Stimulated activated CD8-positive, alpha-beta memory T cell treated with anti-CD3 and anti-CD28 coated beads, Interleukin-7, amount 100 ng/mL, for 24 hours (primary cell): ENCODE results near the gene CEP170B.
"Not testable (repeated sequence)": the region's sequence is repeated elsewhere in the genome, so short reads cannot be mapped to it uniquely, and the experiment has no call there.

Source experiments
- DNase-seq: peaks from one replicate; pipeline ENCODE4 v3.0.0-alpha.2; 2020; ENCODE audit warnings: low read depth

The CEP170B gene

GRCh38 chr14:104844306-104845032 lies 20.6 kb upstream of the CEP170B start:
- DNase-seq = no peak

DNA sequence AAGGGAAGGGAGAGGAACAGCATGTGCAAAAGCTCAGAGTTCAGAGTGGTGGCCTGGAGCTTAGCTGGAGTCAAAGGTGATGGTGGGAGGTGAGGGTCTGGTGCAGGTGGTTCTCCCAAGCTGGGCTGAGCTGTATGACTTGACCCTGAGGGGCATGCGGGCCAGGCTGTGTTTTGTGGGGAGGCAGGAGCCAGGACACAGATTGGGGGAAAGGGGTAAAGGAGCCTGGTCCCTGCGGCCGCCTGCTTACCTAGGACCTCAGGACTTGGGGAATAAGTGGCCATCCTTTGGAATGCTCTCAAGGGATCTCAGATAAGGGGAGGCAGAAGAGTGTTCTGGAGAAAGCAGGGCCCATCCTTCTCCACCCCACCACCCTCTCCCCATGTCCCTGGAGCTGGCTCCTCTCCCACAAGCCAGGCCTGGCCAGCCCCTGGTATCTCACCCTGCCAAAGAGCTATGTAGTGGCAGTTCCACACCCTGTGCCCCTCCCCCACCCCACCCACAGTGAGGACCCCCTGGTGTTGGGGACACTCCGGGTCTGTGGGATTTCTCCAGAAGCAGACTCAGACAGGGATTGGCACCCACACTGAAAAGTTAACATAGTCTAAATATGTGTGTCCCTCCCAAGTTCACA lies 19.9 kb upstream of the CEP170B start:
- DNase-seq = no peak

- DNase-seq = no peak
Measured at GRCh38 chr14:104845834-104846441, 19.1 kb upstream of the CEP170B start.

DNA sequence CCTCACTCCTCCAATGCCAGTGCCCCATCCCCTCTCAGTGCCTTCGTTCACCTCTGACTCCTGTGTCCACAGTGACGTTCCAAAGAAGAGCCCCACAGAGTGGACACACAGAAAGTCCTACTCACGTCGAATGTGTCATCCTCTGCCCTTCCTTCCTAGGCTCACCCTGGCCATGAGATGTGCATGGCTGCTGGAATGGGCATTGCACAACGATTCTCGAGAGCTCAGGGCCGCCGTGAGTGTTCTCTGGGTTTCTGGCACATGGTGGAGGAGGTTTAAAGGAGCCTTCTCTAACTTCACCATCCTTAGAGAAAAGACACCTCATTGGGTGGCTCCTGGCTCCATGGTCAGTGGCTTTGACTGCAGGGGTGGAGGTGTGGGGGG lies 12.8 kb upstream of the CEP170B start:
- DNase-seq = no peak

DNA sequence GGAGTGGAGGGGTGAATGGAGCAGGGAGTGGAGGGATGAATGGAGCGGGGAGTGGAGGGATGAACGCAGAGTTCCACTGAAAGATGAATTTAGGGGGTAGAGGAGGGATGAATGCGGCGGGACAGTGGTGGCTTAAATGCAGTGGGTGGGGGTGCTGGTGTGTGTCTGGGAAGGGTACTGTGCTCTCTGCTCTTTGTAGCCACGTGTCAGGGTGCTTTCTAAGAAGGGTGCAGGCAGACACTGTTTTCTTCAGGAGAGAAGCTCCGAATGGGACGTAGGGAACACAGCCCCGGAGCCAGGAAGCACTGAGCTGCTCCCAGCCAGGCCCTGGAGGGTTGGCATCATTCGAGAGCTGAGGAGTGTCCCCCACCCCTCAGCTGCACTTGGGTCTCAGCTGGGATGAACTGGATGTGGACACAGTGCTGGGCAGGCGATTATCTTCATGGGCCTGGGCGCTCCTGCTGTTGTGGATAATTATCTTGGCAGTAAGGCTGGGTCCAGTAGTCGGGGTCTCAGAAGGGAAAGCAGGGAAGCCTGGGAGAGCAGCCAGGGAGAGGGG lies 9.5 kb upstream of the CEP170B start:
- no peak for DNase-seq

GRCh38 chr14:104856157-104856868 lies 8.8 kb upstream of the CEP170B start:
- DNase-seq = no peak

- DNase-seq = no peak
Measured at GRCh38 chr14:104856869-104857860, 7.9 kb upstream of the CEP170B start.

DNA sequence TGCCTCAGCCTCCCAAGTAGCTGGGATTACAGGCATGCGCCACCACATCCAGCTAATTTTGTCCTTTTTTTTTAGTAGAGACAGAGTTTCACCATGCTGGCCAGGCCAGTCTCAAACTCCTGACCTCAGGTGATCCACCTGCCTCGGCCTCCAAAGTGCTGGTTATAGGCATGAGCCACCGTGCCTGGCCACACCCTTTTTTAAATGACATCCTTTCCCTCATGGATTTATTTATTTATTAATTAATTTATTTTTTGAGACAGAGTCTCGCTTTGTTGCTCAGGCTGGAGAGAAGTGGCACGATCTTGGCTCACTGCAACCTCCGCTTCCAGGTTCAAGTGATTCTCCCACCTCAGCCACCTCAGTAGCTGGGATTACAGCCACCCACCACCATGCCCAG lies 7.1 kb upstream of the CEP170B start:
- DNase-seq = not testable (repeated sequence)

DNA sequence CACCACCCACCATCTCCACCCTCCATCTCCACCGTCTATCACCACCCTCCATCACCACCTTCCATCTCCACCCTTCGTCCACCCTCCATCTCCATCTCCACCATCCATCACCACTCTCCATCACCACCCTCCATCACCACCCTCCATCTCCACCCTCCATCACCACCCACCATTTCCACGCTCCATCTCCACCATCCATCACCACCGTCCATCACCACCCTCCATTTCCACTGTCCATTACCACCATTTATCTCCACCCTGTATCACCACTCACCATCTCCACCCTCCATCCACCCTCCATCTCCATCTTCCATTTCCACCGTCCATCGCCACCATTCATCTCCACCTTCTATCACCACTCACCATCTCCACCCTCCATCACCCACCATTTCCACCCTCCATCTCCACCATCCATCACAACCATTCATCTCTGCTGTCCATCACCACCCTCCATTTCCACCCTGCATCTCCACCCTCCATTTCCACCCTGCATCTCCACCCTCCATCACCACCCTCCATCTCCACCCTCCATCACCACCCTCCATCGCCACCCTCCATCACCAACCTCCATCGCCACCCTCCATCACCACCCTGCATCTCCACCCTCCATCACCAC lies 6.1 kb upstream of the CEP170B start:
- DNase-seq = no peak

DNA sequence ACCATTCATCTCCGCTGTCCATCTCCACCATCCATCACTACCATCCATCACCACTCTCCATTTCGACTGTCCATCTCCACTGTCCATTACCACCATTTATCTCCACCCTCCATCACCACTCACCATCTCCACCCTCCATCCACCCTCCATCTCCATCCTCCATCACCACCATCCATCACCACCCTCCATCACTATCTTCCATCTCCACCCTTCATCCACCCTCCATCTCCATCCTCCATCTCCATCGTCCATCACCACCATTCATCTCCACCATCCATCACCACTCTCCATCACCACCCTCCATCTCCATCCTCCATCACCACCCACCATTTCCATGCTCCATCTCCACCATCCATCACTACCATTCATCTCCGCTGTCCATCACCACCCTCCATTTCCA lies 5.2 kb upstream of the CEP170B start:
- DNase-seq = no peak

GRCh38 chr14:104860414-104860813 lies 4.7 kb upstream of the CEP170B start:
- DNase-seq = no peak

GRCh38 chr14:104863131-104863862 lies 1.8 kb upstream of the CEP170B start:
- DNase-seq = no peak

DNA sequence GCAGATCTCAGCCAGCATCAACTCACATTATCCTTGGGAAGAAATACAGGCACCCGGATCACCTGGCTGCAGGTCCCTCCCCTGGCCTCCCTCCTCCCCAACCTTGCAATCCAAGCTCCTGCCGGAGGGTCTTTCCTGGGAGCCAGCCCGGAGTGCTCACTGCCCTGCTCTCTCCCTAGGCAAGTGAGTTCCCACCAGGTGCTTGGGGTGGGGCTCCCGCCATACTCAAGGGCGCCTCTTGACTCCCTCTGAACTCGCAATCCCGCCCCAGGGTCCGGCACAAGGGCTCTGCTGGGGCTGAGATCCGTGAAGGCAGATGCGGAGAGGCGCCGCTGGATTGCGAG lies 1.2 kb upstream of the CEP170B start:
- no peak for DNase-seq

GRCh38 chr14:104864267-104865080 lies 594 bp upstream of the CEP170B start:
- DNase-seq = no peak

DNA sequence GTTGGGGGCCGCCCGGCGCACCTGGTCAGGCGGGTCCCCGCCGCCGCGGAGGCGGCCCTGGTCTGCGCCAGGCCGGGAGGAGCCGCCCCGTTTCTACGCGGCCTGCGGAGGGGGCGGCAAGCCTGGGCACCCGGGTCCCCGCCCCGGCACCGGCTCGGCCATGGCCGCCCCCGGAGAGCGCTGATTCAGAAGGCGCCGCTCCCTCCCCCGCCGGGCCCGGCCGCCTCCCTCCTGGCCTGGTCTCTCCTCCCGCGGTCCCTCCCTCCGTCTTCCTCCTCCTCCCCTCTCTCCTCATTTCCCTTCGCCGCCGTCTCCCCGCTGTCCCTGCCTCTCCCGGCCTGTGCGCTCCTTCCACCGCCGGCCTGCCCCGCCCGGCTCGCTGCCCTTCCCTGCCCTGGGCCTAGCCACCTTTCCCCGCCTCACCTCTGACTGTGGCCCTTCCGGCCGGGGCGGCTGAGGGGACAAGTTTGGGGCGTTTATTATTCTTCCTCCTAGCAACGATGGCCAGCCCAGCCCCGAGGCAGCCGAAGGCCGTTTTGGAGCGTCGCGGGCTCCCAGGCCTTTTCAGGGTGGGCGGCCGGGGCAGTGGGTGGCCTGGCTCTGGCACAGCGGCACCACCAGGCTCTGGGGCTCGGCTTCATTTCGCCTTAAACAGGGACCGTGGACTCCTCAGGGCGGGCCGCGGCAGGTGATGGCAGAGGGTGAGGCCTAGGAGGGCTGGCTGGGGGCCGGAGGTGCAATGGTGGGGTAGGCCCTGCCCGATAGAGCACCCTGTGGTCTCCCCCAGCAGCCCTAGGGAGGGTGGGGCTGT lies 768 bp downstream of the CEP170B start:
- no peak for DNase-seq

DNA sequence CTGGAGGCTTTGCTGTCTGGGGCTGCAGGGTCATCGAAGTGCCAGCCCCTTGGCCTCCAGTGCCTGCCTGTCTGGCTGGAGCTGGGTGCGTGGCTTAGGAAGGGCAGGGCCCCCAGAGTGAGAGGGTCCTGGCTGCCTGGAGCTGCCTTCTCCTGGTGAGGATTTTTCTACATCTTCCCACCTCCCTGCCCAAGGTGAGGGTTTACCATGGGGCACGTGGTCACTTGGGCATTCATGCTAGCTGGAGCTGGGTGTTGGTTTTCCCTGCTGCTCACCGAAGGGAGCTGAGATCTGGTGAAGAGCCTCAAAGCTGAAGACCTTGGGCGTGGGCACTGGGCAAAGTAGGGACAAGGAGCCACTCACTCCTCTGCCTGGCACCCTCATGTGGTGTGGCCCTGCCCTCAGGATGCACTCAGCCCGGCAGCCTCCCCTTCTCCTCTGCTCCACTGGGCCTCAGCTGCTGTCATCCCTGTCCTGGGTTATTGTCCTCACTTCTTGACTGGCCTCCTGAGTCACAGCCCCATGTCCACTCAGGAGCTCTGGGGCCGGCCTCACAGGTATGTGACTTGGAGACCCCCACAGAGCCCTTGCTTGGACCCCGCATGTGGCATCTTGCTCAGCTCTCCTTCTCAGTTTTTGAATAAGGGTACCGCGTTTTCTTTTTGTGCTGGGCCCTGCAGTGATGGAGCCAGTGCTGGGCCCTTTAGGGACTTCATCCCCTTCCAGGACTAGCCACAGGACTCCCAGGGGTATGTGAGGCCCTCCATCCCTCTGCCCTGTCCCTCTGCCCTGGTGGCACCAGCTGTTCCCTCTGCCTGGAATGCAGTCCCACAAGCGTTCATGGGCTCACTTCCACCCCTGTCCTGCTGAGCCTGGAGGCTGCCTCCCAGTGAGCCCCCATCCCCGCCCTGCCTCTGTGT lies 1.6 kb downstream of the CEP170B start:
- no peak for DNase-seq

DNA sequence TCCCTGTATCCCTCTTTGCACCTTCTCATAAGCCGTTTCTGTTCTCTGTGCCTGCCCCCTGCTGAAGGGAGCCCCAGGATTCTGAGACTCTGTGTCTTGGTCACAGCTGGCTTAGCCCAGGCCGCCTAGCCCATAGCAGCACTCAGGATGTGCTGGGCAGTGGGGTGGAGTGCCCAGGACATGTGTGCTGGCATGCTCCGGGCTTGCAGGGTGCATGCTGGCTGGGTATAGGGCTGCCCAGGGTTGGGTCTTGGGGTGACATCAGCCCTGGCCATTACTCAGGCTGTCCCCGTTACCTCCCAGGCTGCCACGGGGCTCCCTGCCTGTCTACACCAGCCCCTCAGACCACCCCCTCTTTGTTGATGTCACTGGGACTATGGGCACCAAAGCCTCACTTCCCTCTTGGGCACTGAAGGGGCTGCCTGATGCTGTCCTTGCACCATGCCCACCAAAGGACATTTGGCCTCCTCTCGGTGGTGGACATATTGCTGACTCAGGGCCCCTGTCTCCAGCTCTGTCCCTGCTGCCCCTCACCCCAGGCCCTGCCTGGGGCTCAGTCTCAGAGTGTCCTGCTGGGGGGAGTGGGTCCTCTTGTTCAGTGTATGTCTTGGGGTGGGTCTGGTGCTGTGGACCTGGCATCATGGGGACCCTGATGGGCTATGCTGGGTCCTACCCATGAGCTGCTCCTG lies 2.4 kb downstream of the CEP170B start:
- DNase-seq = no peak
